ENCODE data around the gene SMYD3.

The SMYD3 gene

DNA sequence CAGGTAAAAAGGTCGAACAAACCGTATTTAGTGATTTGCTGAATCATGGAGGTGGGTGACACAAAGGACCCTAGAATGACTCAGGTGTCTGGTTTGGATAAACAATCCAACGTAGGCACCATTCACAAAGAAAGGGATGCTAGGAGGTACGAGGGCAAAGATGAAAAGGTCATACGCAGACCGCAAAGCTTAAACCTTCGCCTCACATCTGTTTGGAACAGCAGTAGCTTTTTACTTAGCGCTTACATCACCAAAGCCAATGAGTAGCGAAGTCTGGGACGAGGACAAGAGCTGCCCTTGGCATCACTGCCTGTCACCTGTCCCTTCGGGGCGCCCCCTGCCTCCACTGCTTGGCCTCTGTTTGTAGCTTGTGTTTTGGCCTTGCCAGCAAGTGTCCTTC, 350.2 kb downstream of the SMYD3 start:
- in situ Hi-C loops (cut with HindIII; ENCODE audit: low pct_ligation_motif_present, low sequenced_read_pairs): no loop called here
- H3K27ac ChIP-seq: no peak overlapping the region
- no peaks in the 10 kb centered on the region for H3K36me3 ChIP-seq (replicated peaks)
- DNase-seq: no peak
- TF ChIP-seq, protein P1, sequence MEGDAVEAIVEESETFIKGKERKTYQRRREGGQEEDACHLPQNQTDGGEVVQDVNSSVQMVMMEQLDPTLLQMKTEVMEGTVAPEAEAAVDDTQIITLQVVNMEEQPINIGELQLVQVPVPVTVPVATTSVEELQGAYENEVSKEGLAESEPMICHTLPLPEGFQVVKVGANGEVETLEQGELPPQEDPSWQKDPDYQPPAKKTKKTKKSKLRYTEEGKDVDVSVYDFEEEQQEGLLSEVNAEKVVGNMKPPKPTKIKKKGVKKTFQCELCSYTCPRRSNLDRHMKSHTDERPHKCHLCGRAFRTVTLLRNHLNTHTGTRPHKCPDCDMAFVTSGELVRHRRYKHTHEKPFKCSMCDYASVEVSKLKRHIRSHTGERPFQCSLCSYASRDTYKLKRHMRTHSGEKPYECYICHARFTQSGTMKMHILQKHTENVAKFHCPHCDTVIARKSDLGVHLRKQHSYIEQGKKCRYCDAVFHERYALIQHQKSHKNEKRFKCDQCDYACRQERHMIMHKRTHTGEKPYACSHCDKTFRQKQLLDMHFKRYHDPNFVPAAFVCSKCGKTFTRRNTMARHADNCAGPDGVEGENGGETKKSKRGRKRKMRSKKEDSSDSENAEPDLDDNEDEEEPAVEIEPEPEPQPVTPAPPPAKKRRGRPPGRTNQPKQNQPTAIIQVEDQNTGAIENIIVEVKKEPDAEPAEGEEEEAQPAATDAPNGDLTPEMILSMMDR (IDR thresholded peaks at IDR 0.05; ENCODE audit: low read depth, low read length, missing control alignments): no peak
- no peak overlapping the region for H3K4me3 ChIP-seq (ENCODE audit: low read depth, low read length)
- no peaks in the 10 kb centered on the region for H3K27me3 ChIP-seq (replicated peaks)

DNA sequence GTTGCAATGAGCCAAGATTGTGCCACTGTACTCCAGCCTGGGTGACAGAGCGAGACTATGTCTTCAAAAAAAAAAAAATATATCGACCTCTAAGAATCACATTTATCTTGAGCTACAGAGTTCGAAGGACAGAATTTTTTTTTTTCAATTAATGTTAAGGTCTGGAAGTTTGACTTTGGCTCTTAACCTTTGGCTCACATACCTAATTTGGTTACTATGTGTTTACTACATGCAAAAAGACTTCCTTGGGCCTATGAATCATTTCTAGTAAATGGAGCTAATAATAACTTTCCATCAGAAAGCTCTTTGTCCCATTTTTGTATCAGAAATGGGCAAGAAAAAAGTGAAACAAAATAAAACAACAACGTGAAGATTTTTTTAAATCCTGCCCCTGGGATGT, 351.2 kb downstream of the SMYD3 start:
- no peaks in the 10 kb centered on the region for H3K36me3 ChIP-seq (replicated peaks)
- no peaks in the 10 kb centered on the region for H3K27me3 ChIP-seq (replicated peaks)
- H3K4me3 ChIP-seq (ENCODE audit: low read depth, low read length): no peak overlapping the region
- in situ Hi-C loops (cut with HindIII; ENCODE audit: low pct_ligation_motif_present, low sequenced_read_pairs): no loop called here
- H3K27ac ChIP-seq: no peak overlapping the region
- no peak for DNase-seq
- TF ChIP-seq, protein P1 (IDR thresholded peaks at IDR 0.05; ENCODE audit: low read depth, low read length, missing control alignments): no peak

DNA sequence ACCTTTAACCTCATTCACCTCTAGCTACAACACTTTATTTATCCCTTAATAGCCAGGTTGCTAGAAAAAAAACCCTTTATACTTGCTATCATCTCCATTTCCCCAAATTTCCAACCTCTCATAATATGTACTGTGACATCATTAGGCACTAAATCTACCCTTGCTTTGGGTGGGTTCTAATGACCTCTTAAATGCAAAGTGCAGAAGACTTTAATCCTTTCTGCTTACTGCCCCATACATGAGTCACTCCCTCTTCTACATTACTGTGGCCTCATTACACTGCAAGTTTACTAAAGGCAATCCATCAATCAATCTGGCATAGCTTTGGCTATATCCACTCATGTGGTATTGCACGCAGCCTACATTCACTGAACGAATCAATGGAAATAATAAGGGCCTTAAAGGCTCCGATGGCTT, 353.3 kb downstream of the SMYD3 start:
- no peaks in the 10 kb centered on the region for H3K27me3 ChIP-seq (replicated peaks)
- no peak overlapping the region for H3K27ac ChIP-seq
- no peak overlapping the region for H3K4me3 ChIP-seq (ENCODE audit: low read depth, low read length)
- in situ Hi-C loops (cut with HindIII; ENCODE audit: low pct_ligation_motif_present, low sequenced_read_pairs): no loop called here
- TF ChIP-seq, protein P1 (IDR thresholded peaks at IDR 0.05; ENCODE audit: low read depth, low read length, missing control alignments): no peak
- no peak for DNase-seq
- no peaks in the 10 kb centered on the region for H3K36me3 ChIP-seq (replicated peaks)

DNA sequence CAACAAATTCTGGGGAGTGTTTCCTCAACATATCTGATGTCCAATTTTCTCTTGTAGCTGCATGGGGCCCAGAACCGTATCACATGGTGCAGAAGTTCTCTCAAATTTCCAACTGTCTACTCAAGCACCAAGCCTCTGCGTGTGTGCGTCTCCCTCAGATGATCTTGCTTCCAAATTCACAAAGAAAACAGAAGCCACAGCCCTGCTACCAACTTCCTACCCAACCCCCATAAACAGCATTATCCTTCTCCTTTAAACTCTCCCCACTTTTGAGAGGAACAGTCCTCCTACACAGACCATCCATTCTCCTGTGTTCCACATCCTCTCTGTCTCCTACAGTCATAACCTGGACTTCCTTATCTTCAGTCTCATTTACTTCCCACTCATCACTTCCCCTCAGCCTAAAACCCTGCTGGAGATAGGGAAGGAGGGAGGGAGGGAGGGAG, 354.1 kb downstream of the SMYD3 start:
- in situ Hi-C loops (cut with HindIII; ENCODE audit: low pct_ligation_motif_present, low sequenced_read_pairs): no loop called here
- no peak for DNase-seq
- no peaks in the 10 kb centered on the region for H3K36me3 ChIP-seq (replicated peaks)
- TF ChIP-seq, protein P1 (IDR thresholded peaks at IDR 0.05; ENCODE audit: low read depth, low read length, missing control alignments): no peak
- no peak overlapping the region for H3K27ac ChIP-seq
- H3K27me3 ChIP-seq (replicated peaks): no peaks in the 10 kb centered on the region
- H3K4me3 ChIP-seq (ENCODE audit: low read depth, low read length): no peak overlapping the region

DNA sequence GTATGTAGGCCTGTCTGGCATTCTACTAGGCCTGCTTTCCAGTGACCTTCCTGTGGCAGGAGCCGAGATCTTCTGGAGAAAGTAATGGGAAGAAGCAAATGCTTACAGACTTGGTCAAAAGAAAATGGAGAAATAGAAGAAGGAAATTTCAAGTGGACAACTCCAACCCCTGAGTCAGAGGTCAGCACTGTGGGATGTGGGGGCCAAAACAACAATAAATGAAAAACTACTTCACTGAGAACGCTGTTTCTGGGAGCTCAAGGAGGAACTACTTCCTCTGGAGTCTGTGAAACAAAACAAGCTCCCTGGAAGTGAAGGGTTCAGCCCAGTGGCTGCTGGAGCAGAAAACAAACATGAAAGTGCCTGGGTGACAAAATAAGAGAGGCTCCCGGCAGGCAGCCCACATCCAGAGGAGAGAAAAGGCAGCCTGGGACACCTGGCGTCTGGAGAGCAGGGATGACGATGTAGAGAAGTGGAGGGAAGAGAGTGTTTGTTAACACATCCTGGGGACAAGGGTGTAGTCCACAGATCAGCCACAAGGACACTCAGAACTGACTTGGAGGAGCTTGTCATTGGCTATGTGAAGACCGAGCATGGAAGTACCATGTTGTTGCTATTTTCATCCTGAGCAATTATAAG, 355.2 kb downstream of the SMYD3 start:
- in situ Hi-C loops (cut with HindIII; ENCODE audit: low pct_ligation_motif_present, low sequenced_read_pairs): no loop called here
- H3K27ac ChIP-seq: no peak overlapping the region
- TF ChIP-seq, protein P1 (IDR thresholded peaks at IDR 0.05; ENCODE audit: low read depth, low read length, missing control alignments): peak; percentile 27

DNA sequence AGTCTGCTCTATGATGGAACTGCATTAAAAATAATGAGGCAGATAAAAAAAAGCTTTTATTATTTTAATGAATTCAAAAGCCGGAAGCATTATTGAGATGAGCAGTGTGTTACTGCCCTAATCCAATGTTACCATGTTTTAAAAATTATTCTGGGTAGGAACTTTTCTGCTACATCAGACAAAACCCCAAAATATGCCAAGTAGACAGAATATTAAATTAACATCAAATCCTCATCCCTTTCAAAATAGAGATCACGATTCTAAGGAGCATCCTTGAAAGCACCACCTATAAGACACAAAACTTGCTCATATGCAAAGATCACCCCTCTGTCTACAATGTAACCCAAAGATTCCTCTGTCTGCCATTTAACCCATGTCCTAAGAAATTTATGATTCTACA, 357.5 kb downstream of the SMYD3 start:
- TF ChIP-seq, protein P1 (IDR thresholded peaks at IDR 0.05; ENCODE audit: low read depth, low read length, missing control alignments): no peak
- in situ Hi-C loops (cut with HindIII; ENCODE audit: low pct_ligation_motif_present, low sequenced_read_pairs): no loop called here
- no peak for DNase-seq
- no peak overlapping the region for H3K27ac ChIP-seq
- H3K4me3 ChIP-seq (ENCODE audit: low read depth, low read length): no peak overlapping the region
- H3K27me3 ChIP-seq (replicated peaks): no peaks in the 10 kb centered on the region
- no peaks in the 10 kb centered on the region for H3K36me3 ChIP-seq (replicated peaks)

More for the DNA sequence above, 355.2 kb downstream of the SMYD3 start:
- H3K4me3 ChIP-seq (ENCODE audit: low read depth, low read length): no peak overlapping the region
- H3K36me3 ChIP-seq (replicated peaks): no peaks in the 10 kb centered on the region
- no peaks in the 10 kb centered on the region for H3K27me3 ChIP-seq (replicated peaks)
- DNase-seq: peak; percentile 24
